ENCODE data around the gene ELMO2. TPM values are rescaled to one million over a fixed set of nuclear protein-coding genes. Genes with fewer than 3 reads are reported as not detected.
A peak's percentile ranks its signal among the peaks of the same experiment; 100 is the strongest.

Gene ELMO2
- total RNA-seq, 1 donor from 2014 or later, result 57.0 TPM

- no peak overlapping the region for H3K4me3 ChIP-seq
- peaks cover 67% of the 10 kb centered on the region for H3K36me3 ChIP-seq
- H3K4me1 ChIP-seq, result peaks cover 15% of the 10 kb centered on the region
- no peaks in the 10 kb centered on the region for H3K9me3 ChIP-seq
- DNase-seq (no peak), ATAC-seq (no peak)
- intact Hi-C loops (cut with DNase I), result no loop called here
- H3K27me3 ChIP-seq, result no peaks in the 10 kb centered on the region
- no peak overlapping the region for H3K27ac ChIP-seq
- no peak for TF ChIP-seq CTCF (IDR thresholded peaks at IDR 0.05)
These were observed 39.2 kb downstream of the ELMO2 start for GRCh38 chr20:46367234-46367633.

GRCh38 chr20:46366826-46367225, 39.6 kb downstream of the ELMO2 start:
- Histone ChIP-seq H3K4me1 (peaks cover 19% of the 10 kb centered on the region), H3K27ac (no peak overlapping the region), H3K27me3 (no peaks in the 10 kb centered on the region), H3K36me3 (peaks cover 67% of the 10 kb centered on the region), H3K9me3 (no peaks in the 10 kb centered on the region), H3K4me3 (no peak overlapping the region)
- ATAC-seq (no peak), DNase-seq (no peak)
- TF ChIP-seq CTCF (IDR thresholded peaks at IDR 0.05), result no peak
- intact Hi-C loops (cut with DNase I), result no loop called here

- no peak for TF ChIP-seq CTCF (IDR thresholded peaks at IDR 0.05)
- ATAC-seq (no peak), DNase-seq (no peak)
- no peak overlapping the region for H3K4me3 ChIP-seq
- no peak overlapping the region for H3K27ac ChIP-seq
- H3K27me3 ChIP-seq, result no peaks in the 10 kb centered on the region
- no peaks in the 10 kb centered on the region for H3K9me3 ChIP-seq
- H3K4me1 ChIP-seq, result peaks cover 27% of the 10 kb centered on the region
- intact Hi-C loops (cut with DNase I), result no loop called here
- peaks cover 57% of the 10 kb centered on the region for H3K36me3 ChIP-seq
These were observed 40.8 kb downstream of the ELMO2 start for GRCh38 chr20:46365487-46366220.

GRCh38 chr20:46364670-46365486, 41.5 kb downstream of the ELMO2 start:
- H3K4me1 ChIP-seq, result peaks cover 27% of the 10 kb centered on the region
- peak overlapping the region; percentile 100 for H3K4me3 ChIP-seq
- H3K27ac ChIP-seq, result peak overlapping the region; percentile 99
- DNase-seq, result no peak
- intact Hi-C loops (cut with DNase I), result no loop called here
- TF ChIP-seq CTCF (IDR thresholded peaks at IDR 0.05), result no peak
- H3K9me3 ChIP-seq, result no peaks in the 10 kb centered on the region
- H3K27me3 ChIP-seq, result no peaks in the 10 kb centered on the region
- ATAC-seq, result no peak
- H3K36me3 ChIP-seq, result peaks cover 54% of the 10 kb centered on the region

- no peak for TF ChIP-seq CTCF (IDR thresholded peaks at IDR 0.05)
- intact Hi-C loops (cut with DNase I), result no loop called here
- peak; percentile 94 for DNase-seq
- Histone ChIP-seq H3K9me3 (no peaks in the 10 kb centered on the region), H3K27ac (peak overlapping the region; percentile 99), H3K4me3 (peak overlapping the region; percentile 100), H3K27me3 (no peaks in the 10 kb centered on the region), H3K36me3 (peaks cover 49% of the 10 kb centered on the region), H3K4me1 (peaks cover 27% of the 10 kb centered on the region)
- ATAC-seq, result peak; percentile 95
These were observed 42.3 kb downstream of the ELMO2 start for GRCh38 chr20:46363874-46364669.
